DND-41 (cell line): ENCODE results near the gene TLE1.

Experiments
- ATAC-seq: fragments of 200-7000 bp; cut with Tn5 transposase; 3 replicates; pipeline ENCODE4 v1.9.1; 2021; ENCODE audit warnings: low read depth; ENCODE audit not compliant: insufficient read depth
- DNase-seq: peaks from one replicate; pipeline ENCODE4 v3.0.0-alpha.2; 2020
- H2AFZ ChIP-seq: 2 replicates; pipeline ENCODE4 v1.6.0; 2012; ENCODE audit warnings: low read depth, low read length
- H3K27ac ChIP-seq: 2 replicates; pipeline ENCODE4 v1.5.1; 2012; ENCODE audit warnings: low read length, inconsistent platforms
- H3K27me3 ChIP-seq: fragments of 200-600 bp; sonication (generic); 2 replicates; pipeline ENCODE4 v1.6.0; 2012; ENCODE audit warnings: low read length, mild to moderate bottlenecking, inconsistent platforms; ENCODE audit not compliant: insufficient read depth, poor library complexity
- H3K36me3 ChIP-seq: 2 replicates; pipeline ENCODE4 v1.5.1; 2012; ENCODE audit warnings: low read length, inconsistent platforms; ENCODE audit not compliant: insufficient read depth
- H3K4me1 ChIP-seq: 2 replicates; pipeline ENCODE4 v1.5.1; 2012; ENCODE audit warnings: mild to moderate bottlenecking, low read length; ENCODE audit not compliant: insufficient read depth
- H3K4me2 ChIP-seq: 2 replicates; pipeline ENCODE4 v1.6.0; 2012; ENCODE audit warnings: mild to moderate bottlenecking, moderate library complexity, low read length, inconsistent platforms; ENCODE audit not compliant: insufficient read depth
- H3K4me3 ChIP-seq, 2 experiments: fragments of 200-600 bp in 1 of 2; shearing (Covaris generic) in 1 of 2; 2 replicates each; pipeline ENCODE4 v1.5.1; 2012 to 2016; ENCODE audit warnings: inconsistent platforms in 2 of 2, low read length in 2 of 2, mild to moderate bottlenecking in 2 of 2, low read depth in 1 of 2, moderate library complexity in 1 of 2
- H3K79me2 ChIP-seq: 2 replicates; pipeline ENCODE4 v1.6.0; 2012; ENCODE audit warnings: low read length, inconsistent platforms; ENCODE audit not compliant: insufficient read depth
- H3K9ac ChIP-seq: 2 replicates; pipeline ENCODE4 v1.6.0; 2012; ENCODE audit warnings: low read depth, mild to moderate bottlenecking, inconsistent platforms, low read length, moderate library complexity
- H3K9me3 ChIP-seq: 2 replicates; pipeline ENCODE4 v1.5.1; 2012; ENCODE audit warnings: low read length, moderate library complexity, mild to moderate bottlenecking, inconsistent platforms; ENCODE audit not compliant: insufficient read depth, severe bottlenecking
- H4K20me1 ChIP-seq: 2 replicates; pipeline ENCODE4 v1.6.0; 2012; ENCODE audit warnings: low read length; ENCODE audit not compliant: insufficient read depth
- CTCF ChIP-seq: IDR thresholded peaks from 2 replicates; pipeline ENCODE4 v1.5.1; 2012; ENCODE audit warnings: borderline replicate concordance, low read length, moderate library complexity, mild to moderate bottlenecking; ENCODE audit not compliant: poor library complexity, severe bottlenecking; ENCODE audit errors: extremely low read depth
- EZH2 ChIP-seq: IDR thresholded peaks from 3 replicates; pipeline ENCODE4 v1.6.1; 2012; ENCODE audit warnings: borderline replicate concordance, low read depth, mild to moderate bottlenecking, moderate library complexity, low read length, inconsistent platforms; ENCODE audit not compliant: severe bottlenecking

The TLE1 gene

GRCh38 chr9:81656004-81656403 lies 33.3 kb downstream of the TLE1 start:
- no peak for ATAC-seq
- no peak overlapping the region for H3K27ac ChIP-seq
- no peaks in the 10 kb centered on the region for H4K20me1 ChIP-seq
- no peaks in the 10 kb centered on the region for H3K79me2 ChIP-seq
- H3K9ac ChIP-seq, result no peak overlapping the region
- H3K4me3 ChIP-seq, result no peak overlapping the region
- H3K4me2 ChIP-seq, result no peak overlapping the region
- no peaks in the 10 kb centered on the region for H3K27me3 ChIP-seq
- DNase-seq, result no peak
- peaks cover 13% of the 10 kb centered on the region; the same call in 1 of the 2 replicates for H3K36me3 ChIP-seq
- H3K9me3 ChIP-seq, result no peaks in the 10 kb centered on the region
- H2AFZ ChIP-seq, result no peak overlapping the region
- TF ChIP-seq EZH2 (no peak), CTCF (no peak)
- no peaks in the 10 kb centered on the region for H3K4me1 ChIP-seq

GRCh38 chr9:81653240-81653639 lies 36.1 kb downstream of the TLE1 start:
- Histone ChIP-seq H4K20me1 (no peaks in the 10 kb centered on the region), H3K4me2 (no peak overlapping the region), H3K4me1 (no peaks in the 10 kb centered on the region), H3K4me3 (no peak overlapping the region), H3K9ac (no peak overlapping the region), H2AFZ (no peak overlapping the region), H3K79me2 (no peaks in the 10 kb centered on the region), H3K9me3 (no peaks in the 10 kb centered on the region), H3K27me3 (no peaks in the 10 kb centered on the region), H3K27ac (no peak overlapping the region), H3K36me3 (peaks cover 13% of the 10 kb centered on the region; the same call in 1 of the 2 replicates)
- no peak for TF ChIP-seq CTCF
- TF ChIP-seq EZH2, result no peak
- ATAC-seq, result no peak
- DNase-seq, result no peak

- H3K36me3 ChIP-seq, result peaks cover 13% of the 10 kb centered on the region; the same call in 1 of the 2 replicates
- H3K4me2 ChIP-seq, result no peak overlapping the region
- no peak for TF ChIP-seq EZH2
- TF ChIP-seq CTCF, result no peak
- H4K20me1 ChIP-seq, result no peaks in the 10 kb centered on the region
- no peak overlapping the region for H2AFZ ChIP-seq
- DNase-seq (no peak), ATAC-seq (no peak)
- H3K27me3 ChIP-seq, result no peaks in the 10 kb centered on the region
- H3K79me2 ChIP-seq, result no peaks in the 10 kb centered on the region
- H3K9ac ChIP-seq, result no peak overlapping the region
- H3K9me3 ChIP-seq, result no peaks in the 10 kb centered on the region
- no peaks in the 10 kb centered on the region for H3K4me1 ChIP-seq
- no peak overlapping the region for H3K27ac ChIP-seq
- no peak overlapping the region for H3K4me3 ChIP-seq
Measured at GRCh38 chr9:81652058-81652687, 37.2 kb downstream of the TLE1 start.
